ENCODE data around the gene PRKN. TPM values are rescaled to one million over a fixed set of nuclear protein-coding genes. Genes with fewer than 3 reads are reported as not detected.

PRKN gene
- total RNA-seq, 1 experiment from 2014 or later: 1.1 TPM

DNA sequence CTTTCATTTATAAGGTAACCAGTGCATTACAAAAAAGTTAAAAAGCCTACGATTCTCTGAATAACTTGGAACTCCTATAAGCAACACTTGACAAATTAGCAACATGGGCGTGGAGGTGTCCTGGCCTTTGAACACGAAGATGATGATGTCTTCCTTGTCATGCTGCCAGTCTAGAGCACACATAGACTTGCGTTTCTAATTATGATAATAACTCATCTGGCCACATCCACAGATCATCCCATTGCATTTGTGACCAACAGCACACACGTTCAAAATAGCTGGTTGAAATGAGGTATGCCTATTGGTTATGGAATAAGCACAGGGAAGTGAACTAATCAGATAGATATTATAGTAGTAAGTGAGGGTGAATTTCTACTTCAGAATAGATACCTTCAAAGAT, 608.9 kb downstream of the PRKN start:
- no peak for DNase-seq (ENCODE audit: low read depth)
- in situ Hi-C loops (cut with HindIII; ENCODE audit: low pct_unique_long_range_greater_than_20kb, low sequenced_read_pairs): no loop called here

DNA sequence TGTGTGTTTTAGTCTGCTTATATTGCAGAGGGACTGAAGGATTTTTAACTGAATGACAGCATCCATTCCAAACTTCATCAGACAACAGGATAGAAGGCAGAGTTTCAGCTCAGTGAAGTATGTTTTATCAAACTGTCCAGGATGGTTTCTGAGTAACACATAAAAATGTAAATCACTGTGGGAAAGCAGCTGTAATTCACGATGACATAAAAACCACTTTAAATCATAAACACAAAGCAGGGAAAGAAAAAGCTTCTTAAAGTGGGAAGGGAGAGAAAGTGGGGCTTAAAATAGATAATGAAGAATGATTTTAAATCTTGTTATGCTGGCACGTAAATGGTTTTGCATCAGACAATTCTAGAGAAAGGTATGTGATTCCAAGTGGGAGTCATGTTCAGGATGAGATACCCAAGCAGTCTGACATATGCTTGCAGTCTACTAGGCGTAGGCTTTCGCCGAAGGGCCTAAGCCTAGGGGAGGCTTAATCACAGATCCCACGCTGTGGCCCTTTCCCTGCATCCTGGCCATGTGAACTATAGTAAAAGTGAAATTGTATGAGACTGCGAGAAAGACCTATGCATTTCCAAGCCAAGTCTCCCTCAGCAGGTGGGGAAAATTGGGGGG, 610.6 kb downstream of the PRKN start:
- in situ Hi-C loops (cut with HindIII; ENCODE audit: low pct_unique_long_range_greater_than_20kb, low sequenced_read_pairs): no loop called here
- no peak for DNase-seq (ENCODE audit: low read depth)

DNA sequence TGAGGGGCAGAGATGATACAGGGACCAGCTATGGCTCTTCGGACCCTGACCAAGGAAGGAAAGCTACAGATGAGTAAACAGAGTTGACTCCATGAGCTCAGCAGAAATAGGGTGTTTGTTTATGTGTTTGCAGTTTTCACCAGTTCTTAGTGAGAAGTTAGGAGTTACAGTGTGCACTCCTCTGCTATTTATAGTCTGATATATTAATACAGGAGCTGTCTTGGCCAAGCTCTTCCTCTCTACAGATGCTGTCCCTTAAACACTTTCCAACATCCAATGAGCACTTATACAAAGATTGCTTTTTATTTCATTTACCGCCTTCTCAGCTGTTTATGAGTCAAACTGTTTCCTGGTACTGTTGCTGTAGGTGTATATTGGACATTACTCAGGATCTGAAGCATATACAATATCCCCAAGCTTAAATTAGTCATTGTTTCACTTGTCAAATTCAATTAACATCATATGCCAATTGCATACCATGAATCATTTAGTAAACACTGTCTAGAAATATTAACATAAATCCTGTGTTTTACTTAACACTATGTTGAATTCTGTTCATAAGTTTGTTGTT, 618.0 kb downstream of the PRKN start:
- DNase-seq (ENCODE audit: low read depth): no peak
- in situ Hi-C loops (cut with HindIII; ENCODE audit: low pct_unique_long_range_greater_than_20kb, low sequenced_read_pairs): no loop called here

DNA sequence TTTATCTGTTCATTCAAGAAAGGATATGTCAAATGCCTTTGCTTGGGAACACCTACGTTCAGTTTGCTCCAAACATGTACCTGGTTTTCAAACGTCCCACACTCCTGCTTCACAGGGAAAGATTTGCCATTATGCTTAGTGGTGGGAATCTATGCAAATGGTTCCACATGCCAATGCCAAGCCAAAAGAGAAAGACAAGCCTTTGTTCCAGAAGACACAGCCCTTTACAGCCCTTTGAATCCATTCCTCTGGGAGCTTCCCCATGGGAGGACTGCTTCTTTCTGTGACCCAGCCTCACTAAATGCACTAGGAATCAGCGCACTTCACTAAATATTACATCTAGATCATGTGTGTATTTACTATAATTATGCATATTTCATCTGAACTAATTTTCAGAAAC, 619.5 kb downstream of the PRKN start:
- in situ Hi-C loops (cut with HindIII; ENCODE audit: low pct_unique_long_range_greater_than_20kb, low sequenced_read_pairs): no loop called here

DNA sequence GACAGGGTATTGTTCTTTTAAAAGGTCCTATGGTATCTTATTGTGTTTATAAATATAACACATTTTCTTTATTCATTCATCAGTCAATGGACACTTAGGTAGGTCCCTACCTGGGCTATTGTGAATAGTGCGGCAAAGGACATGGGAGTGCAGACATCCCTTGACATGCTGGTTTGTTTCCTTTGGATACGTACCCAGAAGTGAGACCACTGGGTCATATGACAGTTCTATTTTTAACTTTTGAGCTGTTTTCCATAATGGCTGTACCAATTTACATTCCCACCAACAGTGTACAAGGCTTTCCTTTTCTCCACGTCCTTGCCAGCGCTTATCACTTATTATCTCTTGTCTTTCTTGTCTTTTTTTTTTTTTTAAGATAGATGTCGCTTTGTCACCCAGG, 627.5 kb downstream of the PRKN start:
- DNase-seq (ENCODE audit: low read depth): no peak
- in situ Hi-C loops (cut with HindIII; ENCODE audit: low pct_unique_long_range_greater_than_20kb, low sequenced_read_pairs): no loop called here

More for the DNA sequence above, 619.5 kb downstream of the PRKN start:
- no peak for DNase-seq (ENCODE audit: low read depth)

DNA sequence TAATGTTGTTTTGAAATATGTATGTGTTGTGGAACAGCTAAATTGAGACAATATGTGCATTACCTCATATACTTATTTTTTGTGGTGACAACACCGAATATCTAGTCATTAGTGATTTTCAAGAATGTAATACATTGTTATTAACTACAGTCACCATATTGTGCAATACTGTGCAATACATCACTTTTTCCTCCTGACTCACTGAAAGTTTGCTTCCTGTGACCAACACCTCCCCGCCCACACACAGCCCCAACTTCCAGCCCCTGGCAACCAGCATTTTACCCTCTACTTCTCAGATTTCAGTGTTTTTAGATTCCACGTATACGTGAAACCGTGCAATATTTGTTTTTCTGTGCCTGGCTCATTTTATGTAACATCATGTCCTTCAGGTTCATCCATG, 627.9 kb downstream of the PRKN start:
- in situ Hi-C loops (cut with HindIII; ENCODE audit: low pct_unique_long_range_greater_than_20kb, low sequenced_read_pairs): no loop called here
- peak; percentile 74 for DNase-seq (ENCODE audit: low read depth)

DNA sequence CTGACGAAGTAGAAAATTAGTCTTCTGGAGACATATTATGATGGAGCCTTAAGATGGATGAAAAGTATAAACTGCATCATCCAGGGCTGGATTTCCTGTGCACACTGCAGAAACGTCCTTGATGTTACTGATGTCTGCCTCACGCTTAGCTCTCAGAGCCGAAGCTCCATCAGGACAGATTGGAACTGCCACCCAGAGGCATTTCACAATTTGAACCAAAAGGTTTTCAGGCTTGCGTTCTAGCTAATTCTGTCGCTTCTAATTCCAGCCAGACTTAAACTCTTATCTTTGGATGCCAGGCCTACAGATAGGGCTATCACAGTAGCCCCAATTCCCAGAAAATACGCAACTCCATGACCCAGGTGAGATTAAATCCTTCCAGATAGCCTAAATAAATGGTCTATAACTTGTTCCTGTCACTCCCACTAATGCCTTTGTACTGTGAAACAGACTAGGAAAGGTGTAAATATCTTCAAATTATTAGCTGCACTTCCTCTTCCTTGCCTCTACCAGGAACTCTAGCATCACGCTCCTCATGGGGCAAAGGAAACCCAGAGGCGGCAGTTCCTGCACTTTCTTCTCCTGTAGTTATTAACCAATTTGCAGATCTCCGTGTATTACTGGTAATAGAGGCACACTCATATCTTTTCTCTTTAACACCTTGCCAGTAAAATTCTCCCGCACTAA, 634.6 kb downstream of the PRKN start:
- in situ Hi-C loops (cut with HindIII; ENCODE audit: low pct_unique_long_range_greater_than_20kb, low sequenced_read_pairs): no loop called here
- DNase-seq (ENCODE audit: low read depth): no peak

DNA sequence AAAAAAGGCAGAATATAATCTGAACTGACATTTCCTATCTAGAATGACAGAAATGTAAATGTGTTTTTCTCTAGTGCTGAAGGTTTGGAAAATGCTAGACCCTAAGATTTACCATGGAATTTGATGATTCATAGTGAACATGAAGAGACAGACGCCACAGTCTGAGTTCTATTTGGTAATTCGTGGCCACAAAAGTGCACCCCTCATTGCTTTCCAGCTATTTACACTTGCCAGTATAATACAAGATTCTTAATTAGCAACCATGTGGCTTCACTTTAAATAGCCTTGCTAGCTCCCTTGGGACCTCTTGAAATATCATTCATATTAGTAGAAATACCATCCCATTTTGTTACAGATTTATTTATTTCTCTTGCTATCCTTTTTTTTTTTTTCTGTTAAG, 636.8 kb downstream of the PRKN start:
- peak; percentile 71 for DNase-seq (ENCODE audit: low read depth)
- in situ Hi-C loops (cut with HindIII; ENCODE audit: low pct_unique_long_range_greater_than_20kb, low sequenced_read_pairs): no loop called here

DNA sequence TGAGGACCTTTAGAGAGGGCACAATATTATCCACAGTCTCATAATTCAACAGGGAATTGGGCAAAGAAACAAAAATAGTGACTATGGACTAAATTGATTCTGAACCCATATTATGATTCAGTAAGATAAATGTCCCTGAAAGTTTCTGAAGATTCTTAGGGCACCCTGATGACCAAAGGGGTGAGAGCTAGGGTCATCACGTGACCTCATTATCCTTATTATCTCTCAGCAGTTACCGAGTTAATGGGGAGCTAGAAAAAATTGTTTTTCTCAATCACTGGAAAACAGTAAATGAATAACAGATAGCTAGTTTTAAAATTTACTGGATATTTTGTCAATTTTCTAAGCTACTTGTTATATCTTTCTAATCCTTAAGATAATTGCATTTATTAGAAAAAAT, 639.5 kb downstream of the PRKN start:
- in situ Hi-C loops (cut with HindIII; ENCODE audit: low pct_unique_long_range_greater_than_20kb, low sequenced_read_pairs): no loop called here
- no peak for DNase-seq (ENCODE audit: low read depth)

DNA sequence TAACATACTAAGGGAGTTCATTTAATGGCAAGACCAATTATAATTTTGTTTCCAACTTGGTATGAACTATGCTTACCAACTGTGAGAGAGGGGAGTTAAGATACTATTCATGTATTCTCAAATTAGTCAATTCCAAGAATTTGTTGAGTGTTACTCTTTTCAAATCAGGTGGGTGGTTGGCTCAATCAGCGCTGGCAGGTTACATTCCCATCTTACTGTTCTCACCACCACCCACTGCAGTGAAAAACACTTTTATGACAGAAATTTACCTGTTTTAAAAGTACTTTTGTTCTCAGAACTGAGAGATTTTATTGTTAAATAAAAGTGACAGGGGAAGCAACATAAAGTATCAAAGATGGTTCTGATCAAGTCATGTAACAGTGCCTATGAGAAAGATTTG, 642.0 kb downstream of the PRKN start:
- no peak for DNase-seq (ENCODE audit: low read depth)
- in situ Hi-C loops (cut with HindIII; ENCODE audit: low pct_unique_long_range_greater_than_20kb, low sequenced_read_pairs): no loop called here

DNA sequence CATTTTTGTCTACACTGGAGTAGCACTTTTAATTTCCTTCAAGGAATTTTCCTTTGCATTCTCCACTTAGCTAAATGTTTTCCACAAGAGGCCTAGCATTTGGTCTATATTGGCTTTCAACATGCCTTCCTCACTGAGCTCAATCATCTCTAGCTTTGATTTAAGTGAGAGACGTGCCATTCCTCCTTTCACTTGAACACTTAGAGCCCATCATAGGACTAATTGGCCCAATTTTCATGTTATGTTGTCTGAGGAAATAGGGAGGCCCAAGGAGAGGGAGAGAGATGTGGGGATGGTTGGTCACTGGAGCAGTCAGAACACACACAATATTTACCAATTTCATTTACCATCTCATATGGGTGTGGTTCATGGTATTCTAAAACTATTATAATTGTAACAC, 645.0 kb downstream of the PRKN start:
- in situ Hi-C loops (cut with HindIII; ENCODE audit: low pct_unique_long_range_greater_than_20kb, low sequenced_read_pairs): no loop called here
- DNase-seq (ENCODE audit: low read depth): no peak

DNA sequence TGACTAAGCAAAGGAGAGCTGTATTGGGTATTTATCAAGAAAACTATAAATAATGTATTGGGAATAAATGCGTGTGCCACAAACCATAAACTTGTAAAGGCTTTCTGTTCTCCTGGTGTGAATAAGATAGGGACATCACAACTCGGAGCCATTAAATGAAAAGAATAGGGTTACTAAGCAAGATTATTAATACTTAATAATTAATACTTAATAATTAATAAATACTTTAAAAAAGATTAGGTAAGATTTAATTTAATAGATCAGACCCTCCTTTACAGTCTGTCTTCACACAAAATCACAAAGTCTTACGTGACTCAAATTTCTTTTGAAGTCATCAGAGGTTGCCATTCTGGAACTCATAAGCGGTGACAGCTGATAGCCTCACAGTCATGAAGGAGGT, 648.9 kb downstream of the PRKN start:
- DNase-seq (ENCODE audit: low read depth): no peak
- in situ Hi-C loops (cut with HindIII; ENCODE audit: low pct_unique_long_range_greater_than_20kb, low sequenced_read_pairs): no loop called here

DNA sequence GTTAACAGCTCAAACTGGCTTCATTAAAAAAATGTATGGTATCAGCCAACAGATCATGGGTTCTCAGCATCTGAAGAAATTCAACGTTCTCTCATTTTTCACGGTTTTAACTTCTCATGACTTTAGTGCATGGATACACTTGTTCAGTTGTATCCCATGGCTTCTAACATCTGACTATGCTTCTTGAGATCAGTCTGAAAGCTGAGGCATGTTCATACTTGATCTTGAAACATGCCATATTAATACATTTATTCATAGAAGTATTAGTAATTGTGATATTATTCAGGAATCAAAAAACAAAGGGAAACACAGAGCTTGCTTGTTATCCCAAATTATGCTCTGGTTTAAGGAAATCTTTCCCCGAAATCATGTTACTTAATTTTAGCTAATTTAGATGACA, 649.4 kb downstream of the PRKN start:
- no peak for DNase-seq (ENCODE audit: low read depth)
- in situ Hi-C loops (cut with HindIII; ENCODE audit: low pct_unique_long_range_greater_than_20kb, low sequenced_read_pairs): no loop called here

DNA sequence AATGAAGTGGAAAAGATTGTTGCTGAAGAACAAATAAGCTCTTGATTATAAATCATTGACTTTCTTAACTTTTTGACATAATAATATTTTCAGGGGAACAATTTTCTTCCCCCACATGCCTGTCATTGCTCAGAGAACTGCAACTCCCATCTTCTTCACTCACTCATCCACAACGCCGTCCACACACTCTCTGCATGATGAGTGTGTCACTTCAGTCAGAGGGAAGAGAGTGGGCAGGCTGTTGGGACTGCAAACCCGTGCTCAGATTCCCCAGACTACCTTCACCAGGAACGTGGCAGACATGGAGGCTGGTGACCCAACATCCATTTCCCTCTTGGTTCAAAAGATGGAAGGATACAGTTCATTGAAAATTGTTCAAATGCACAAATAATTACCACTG, 650.8 kb downstream of the PRKN start:
- in situ Hi-C loops (cut with HindIII; ENCODE audit: low pct_unique_long_range_greater_than_20kb, low sequenced_read_pairs): no loop called here
- no peak for DNase-seq (ENCODE audit: low read depth)

DNA sequence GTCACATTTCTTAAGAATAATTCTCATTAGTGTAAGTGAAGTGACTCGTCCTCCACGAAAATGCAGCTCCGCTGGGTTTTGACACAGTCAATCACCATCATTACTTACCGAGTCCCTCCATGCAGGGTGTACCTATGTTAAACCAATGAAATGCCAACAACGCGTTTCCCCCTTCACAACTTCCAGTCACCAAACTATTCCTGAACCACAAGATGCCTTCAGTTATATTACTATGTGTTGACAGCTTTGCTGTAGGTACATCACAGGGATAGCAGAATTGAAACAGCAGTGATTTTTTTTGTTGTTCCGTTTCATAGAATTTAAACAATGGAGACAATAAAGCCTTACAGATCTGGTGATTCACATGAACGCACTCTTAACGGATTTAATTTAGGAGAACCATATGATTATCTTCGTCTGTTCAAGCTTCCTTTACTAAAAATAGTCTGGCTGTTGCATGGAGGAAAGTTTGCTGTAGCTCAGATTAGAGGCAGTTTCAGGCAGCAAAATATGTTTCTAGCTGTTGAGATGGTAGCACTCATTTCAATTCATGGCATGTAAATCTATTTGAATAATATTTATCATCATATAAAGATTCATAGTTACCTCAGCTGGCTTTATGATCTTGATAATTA, 652.8 kb downstream of the PRKN start:
- in situ Hi-C loops (cut with HindIII; ENCODE audit: low pct_unique_long_range_greater_than_20kb, low sequenced_read_pairs): no loop called here
- peak; percentile 62 for DNase-seq (ENCODE audit: low read depth)

DNA sequence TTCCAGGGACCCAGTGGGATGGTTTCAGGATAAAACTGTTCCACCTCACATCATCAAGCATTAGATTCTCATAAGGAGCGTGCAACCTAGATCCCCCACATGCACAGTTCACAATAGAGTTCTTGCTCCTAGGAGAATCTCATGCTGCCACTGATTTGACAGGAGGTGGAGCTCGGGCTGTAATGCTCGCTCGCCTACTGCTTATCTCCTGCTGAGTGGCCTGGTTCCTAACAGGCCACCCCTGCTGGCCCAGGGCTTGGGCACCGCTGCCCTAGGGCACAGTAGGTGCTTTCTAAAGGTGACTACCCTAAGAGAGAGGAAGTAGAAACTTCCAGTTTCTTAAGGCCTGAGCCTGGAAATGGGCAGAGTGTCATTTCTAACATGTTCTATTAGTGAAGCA, 656.9 kb downstream of the PRKN start:
- in situ Hi-C loops (cut with HindIII; ENCODE audit: low pct_unique_long_range_greater_than_20kb, low sequenced_read_pairs): no loop called here
- DNase-seq (ENCODE audit: low read depth): no peak

DNA sequence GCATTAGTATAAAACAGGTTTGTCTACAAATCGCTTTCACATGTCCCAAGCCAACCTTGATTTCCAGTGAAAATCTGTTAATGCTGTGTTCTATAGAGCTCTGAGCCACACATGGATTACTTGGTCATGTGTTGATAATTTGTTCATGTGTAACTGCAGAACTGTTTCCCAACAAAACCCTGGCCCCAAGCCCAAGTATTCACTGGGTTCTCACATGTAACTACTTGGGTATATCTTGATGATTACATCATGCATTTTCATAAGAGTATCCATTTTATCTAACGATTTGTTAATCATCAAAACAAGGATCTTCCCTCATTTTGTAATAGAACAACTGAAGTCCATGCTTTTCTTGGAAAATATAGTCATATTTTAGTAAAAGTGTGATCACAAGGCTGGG, 657.6 kb downstream of the PRKN start:
- in situ Hi-C loops (cut with HindIII; ENCODE audit: low pct_unique_long_range_greater_than_20kb, low sequenced_read_pairs): no loop called here
- DNase-seq (ENCODE audit: low read depth): no peak

DNA sequence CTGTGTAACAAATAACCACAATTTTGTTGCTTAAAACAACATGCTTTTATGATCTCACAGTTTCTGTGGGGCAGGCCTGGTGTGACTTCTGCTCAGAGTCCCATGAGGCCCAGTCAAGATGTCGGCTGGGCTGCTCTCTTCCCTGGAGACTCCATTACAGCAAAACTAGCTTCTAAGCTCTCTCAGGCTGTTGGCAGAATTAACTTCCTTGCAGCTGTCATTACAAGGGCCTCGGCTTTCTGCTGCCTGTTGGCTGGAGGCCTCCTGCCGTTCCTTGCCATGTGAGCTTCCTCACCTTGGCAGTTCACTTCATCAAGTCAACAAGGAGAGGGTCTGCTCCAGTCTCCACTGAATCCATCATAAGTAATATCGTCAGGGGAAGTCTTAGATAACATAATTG, 659.2 kb downstream of the PRKN start:
- in situ Hi-C loops (cut with HindIII; ENCODE audit: low pct_unique_long_range_greater_than_20kb, low sequenced_read_pairs): no loop called here
- DNase-seq (ENCODE audit: low read depth): no peak

DNA sequence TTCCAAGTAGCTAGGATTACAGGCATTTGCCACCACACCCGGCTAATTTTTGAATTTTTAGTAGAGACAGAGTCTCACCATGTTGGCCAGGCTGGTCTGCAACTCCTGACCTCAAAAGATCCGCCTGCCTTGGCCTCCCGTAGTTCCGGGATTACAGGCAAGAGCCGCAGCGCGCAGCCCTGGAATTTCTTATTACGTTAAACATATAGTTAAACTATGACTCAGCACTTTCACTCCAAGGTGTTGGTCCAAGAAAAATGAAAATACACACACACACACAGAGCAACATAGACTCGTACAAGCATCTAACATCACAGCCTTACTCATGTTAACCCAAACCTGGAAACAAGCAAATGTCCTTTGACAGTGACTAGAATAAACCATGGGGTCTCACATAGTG, 663.9 kb downstream of the PRKN start:
- in situ Hi-C loops (cut with HindIII; ENCODE audit: low pct_unique_long_range_greater_than_20kb, low sequenced_read_pairs): no loop called here
- no peak for DNase-seq (ENCODE audit: low read depth)
